GM23248 (cell line): ENCODE results near the gene HTT.

Source experiments
- EZH2 ChIP-seq: fragments of 200-600 bp; sonication (generic); IDR thresholded peaks from 2 replicates; pipeline ENCODE4 v1.6.1; 2018; ENCODE audit warnings: antibody characterized with exemption, mild to moderate bottlenecking; ENCODE audit not compliant: insufficient read depth, poor library complexity, severe bottlenecking
- EZH2phosphoT487 ChIP-seq: fragments of 200-600 bp; sonication (generic); IDR thresholded peaks from 2 replicates; pipeline ENCODE4 v1.6.1; 2018; ENCODE audit warnings: antibody characterized with exemption, moderate library complexity, mild to moderate bottlenecking, low read depth; ENCODE audit not compliant: insufficient read depth

DNA sequence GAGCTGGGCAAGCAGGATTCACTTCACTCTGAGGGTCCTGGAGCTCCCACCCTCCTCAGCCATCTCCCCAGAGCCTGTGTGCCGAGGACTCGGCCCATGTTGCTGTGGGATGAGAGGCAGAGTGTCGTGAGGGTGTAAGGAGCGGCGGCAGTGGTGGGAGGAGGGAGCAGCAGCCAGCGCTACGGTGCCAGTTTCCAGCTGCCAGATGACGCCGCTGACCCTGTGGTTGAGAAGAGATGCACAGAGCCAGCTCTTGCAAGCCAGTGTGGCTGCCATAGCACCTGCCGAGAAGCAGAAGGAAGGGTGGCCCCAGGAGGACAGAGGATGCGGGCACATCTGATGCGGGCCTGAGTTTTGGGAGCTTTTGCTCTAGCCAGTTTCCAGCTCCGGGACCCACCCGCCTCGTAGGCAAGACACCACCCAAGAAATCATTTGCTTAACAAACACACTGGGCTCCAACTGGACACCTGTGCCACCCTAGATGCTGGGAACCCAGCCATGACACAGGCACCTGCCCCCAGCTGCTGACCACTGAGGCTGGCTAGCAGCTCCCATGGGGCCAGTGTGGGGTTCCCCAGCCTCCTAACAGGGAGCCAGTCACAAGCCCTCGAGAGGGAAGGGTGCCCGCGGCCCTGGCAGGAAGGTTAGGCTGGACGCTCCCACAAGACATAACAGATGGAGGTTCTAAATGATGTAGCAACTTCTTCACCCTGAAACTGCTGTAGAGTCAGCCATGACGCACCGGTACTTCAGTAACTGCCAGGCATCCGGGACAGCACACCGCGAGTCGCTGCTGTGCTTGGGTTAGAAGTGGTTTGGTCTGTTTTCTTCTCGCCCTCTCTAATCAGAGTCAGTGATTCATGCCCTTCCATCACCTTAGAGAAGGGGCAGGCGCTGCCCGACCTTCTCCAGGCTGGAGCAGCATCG lies 183.3 kb downstream of the HTT start:
- TF ChIP-seq EZH2 (no peak), EZH2phosphoT487 (no peak)
